ENCODE results near the gene TMEM203.

The TMEM203 gene

DNA sequence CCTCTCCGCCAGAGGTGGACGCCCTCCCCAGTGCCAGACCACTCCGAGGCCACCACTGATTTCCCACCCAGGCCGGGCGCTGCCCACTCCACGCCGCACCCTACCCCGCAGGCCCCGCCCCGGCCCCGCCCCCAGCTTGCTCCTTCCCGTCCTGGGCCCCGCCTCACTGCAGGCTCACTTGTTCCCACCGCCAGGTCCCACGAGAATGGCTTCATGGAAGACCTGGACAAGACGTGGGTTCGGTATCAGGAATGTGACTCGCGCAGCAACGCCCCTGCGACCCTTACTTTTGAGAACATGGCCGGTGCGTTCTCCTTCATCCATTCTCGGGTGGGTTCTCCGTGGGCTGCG, 42.1 kb downstream of the TMEM203 start:
- no peak for DNase-seq

DNA sequence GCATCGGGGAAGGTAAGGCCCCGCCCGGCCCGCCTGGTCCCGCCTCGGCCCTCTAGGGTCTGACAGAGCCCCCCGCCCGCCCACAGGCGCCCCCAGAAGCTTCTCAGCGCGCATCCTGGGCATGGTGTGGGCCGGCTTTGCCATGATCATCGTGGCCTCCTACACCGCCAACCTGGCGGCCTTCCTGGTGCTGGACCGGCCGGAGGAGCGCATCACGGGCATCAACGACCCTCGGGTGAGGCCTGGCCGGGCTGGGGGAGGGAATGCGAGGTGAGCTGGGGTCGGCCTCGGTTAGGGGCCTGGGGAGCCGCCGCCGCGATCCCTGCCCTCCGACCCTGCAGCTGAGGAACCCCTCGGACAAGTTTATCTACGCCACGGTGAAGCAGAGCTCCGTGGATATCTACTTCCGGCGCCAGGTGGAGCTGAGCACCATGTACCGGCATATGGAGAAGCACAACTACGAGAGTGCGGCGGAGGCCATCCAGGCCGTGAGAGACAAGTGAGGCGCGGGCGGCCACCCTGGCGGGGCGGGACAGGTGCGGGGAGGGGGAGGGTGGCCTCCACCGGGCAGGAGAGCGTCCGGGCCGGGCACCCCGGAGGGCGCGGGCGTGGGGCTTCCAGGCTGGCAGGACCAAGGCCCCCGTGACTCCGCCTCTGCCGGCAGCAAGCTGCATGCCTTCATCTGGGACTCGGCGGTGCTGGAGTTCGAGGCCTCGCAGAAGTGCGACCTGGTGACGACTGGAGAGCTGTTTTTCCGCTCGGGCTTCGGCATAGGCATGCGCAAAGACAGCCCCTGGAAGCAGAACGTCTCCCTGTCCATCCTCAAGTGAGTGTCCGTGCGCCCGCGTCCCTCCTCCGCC, 42.7 kb downstream of the TMEM203 start:
- DNase-seq: no peak

DNA sequence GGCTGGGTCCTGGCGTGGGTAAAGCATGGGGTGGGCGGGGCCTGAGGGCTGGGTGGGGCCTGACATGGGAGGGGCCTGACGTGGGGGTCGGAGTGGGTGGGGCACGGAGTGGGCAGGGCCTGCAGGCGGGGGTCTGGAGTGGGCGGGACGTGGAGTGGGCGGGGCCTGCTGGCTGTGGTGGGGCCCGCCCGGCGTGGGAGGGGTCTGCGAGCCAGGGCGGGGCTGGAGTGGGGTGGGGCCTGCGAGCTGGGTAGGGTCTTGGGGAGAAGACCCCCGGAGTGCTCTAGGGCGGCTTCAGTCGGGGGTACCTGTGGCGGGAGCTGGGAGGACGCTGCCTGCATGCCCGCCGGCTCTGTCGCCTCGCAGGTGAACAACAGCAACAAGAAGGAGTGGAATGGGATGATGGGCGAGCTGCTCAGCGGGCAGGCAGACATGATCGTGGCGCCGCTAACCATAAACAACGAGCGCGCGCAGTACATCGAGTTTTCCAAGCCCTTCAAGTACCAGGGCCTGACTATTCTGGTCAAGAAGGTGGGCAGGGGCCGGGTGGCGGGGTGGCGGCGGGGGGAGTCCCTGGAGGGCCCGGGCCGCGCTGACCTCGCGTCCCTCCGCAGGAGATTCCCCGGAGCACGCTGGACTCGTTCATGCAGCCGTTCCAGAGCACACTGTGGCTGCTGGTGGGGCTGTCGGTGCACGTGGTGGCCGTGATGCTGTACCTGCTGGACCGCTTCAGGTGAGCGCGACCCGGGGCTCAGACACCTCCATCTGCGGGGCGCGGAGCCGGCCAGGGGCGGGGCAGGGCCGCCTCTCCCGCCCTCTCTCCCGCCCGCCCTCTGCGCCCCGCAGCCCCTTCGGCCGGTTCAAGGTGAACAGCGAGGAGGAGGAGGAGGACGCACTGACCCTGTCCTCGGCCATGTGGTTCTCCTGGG, 43.6 kb downstream of the TMEM203 start:
- no peak for DNase-seq

DNA sequence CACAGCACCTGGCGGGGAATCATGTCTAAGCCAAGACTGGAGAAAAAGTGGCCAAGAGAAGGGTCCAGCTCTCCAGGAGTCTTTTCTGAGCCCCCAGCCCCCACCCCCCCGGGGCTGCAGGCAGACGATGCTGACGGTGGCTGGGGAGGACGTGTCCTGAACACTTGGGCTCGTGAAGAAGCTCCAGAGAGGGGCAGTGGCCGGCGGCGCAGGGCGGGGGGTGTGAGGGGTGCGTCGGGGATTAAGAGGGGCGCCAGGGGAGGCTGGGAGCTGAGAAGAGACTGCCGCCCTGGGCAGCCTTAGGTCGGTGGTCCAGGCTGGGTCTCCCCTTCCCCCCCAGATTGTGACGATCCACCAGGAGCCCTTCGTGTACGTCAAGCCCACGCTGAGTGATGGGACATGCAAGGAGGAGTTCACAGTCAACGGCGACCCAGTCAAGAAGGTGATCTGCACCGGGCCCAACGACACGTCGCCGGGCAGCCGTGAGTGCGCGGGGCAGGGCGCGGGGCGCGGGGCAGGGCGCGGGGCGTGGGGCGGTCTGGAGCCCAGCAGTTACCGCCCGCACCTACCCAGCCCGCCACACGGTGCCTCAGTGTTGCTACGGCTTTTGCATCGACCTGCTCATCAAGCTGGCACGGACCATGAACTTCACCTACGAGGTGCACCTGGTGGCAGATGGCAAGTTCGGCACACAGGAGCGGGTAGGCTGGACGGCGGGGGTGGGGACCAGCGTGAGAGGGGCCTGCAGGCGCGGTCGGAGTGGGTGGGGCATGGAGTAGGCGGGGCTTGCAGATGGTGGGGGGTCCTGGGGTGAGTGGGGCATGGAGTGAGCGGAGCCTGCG, 44.5 kb downstream of the TMEM203 start:
- no peak for DNase-seq

DNA sequence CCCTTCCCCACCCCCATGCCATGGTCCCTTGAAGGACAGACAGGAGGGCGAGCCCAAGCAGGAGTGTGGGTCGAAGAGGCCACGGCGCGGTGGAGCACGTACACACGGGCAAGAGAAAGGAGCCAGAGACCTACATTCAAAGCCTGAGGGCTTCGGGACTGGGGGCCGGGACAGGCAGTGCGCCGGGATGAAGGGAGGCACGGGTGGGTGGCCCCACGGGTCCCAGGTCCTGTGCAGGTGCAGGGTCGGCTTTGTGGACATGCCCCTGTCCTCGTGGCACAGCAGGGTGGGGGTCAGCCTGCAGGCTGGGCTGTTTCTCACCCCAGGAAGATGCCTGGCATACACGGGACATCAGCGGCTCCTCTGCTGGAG, 45.4 kb downstream of the TMEM203 start:
- no peak for DNase-seq

DNA sequence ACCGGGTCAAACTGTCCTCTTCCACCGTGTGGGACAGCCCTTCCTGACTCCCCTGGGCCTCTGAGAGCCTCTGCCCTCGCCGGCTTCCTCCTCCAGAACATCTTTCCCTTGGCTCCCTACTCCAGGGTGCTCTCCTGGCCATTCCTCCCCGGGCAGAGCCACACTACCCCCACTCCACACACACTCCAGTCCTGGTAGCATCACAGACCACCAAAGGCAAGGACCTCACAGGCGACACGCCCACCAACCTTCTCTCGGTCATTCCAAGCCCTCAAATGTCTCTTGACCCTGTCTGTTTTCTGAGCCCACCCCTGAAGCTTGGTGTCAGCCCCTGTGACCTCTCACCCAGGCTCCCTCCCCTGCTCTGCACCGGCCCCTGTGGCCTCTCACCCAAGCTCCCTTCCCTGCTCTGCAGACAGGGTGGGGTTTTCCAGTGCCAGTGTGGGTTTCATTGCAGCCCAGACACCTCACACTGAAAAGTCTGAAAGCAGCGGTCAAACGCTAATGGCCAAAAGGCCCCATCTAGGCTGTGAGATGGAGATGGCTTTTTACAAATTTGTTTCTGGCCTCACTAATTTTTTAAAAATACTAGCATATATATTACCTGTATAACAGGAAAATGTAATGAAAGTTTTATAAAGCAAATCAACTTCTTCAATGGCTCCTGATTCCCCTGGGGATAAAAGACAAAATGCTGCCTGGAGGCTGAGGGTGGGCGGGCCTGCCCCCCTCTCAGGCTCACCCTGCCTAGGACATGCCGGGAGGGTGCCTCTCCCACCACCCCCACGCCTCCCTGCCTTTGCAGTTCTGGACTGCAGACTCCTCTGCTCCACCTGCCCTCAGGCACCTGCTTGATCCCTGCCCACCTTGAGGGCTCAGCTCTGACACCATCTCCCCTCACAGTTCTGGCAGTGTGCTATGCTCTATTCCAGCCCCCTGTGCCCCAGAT, 46.1 kb downstream of the TMEM203 start:
- DNase-seq: no peak

DNA sequence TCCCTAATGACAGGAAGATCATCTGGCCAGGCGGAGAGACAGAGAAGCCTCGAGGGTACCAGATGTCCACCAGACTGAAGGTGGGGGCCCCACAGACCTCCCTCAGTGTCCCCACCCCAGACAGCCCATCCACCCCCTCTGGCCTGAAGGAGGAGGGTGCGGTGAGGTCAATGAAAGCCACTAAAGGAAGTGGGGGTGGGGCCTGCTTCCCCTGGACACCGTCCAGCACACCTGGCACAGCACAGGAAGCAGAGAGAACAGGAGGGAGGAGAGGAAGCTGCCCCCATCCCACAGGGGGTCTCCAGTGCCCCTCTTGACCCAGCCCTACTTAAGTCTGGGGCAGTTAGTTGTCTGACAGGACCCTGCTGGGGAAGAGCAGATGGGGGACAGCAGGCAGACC, 46.8 kb downstream of the TMEM203 start:
- no peak for DNase-seq

DNA sequence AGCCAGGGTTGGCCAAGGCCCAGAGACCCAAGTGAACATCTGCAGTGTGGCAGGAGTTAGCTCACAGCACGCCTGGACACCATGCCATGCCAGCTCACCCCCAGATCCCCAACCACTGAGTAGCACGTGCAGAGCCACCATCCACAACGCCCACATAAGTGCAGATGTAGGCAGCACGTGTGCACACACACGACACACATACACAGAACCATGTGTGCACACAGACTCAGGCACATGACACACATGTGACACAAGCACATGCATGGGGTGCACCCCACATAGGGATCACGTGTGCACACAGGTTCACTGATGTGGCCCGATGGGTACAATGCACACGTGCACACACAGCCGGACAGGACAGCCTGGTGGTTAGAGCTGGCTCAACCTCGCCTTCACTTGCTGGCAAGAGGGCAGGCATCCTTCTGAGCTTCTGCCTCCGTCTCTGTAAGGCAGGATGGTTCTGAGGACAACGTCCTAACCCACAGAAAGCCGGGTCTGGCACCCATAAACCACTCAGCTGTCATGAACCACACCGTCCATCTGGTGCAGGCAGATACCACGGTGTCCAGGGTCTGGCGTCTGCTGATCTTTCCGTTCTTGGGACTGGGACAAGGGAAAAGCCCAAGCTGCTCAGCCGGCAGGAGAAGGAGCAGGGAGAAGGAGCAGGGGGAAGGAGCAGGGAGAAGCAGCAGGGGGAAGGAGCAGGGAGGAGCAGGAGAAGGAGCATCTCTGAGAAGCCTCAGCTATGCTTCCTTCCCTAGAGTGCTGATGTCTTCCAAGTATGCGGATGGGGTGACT, 47.6 kb downstream of the TMEM203 start:
- no peak for DNase-seq

DNA sequence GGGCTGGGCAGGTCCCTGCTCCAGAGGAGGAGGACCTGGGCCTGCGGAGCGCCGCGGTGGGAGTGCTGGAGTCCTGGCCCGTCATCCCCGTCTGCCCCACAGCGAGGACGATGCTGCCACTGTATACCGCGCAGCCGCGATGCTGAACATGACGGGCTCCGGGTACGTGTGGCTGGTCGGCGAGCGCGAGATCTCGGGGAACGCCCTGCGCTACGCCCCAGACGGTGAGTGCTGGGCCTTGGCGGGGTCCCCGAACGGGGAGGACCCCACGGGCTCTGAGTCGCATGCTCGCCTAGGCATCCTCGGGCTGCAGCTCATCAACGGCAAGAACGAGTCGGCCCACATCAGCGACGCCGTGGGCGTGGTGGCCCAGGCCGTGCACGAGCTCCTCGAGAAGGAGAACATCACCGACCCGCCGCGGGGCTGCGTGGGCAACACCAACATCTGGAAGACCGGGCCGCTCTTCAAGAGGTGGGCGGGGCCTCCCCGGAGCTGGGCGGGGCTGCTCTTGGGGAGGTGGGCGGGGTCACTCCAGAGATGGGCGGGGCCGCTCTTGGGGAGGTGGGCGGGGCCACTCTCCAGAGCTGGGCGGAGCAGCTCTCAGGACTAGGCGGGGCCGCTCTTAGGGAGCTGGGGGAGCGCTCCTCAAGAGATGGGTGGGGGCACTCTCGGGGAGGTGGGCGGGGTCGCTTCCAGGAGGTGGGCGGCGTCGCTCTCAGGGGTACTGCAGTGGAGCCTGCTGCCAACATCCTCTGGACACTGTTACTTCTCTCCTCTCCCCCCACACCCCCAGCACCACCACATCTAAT, 48.7 kb downstream of the TMEM203 start:
- DNase-seq: peak; percentile 45
